D721Med (cell line): Measurements from ENCODE around the gene FAM83C.

Experiments used
- DNase-seq: peaks from one replicate; pipeline ENCODE4 v3.0.0; 2011; ENCODE audit warnings: low spot score; ENCODE audit not compliant: insufficient read length
- FAIRE-seq: peaks from 2 replicates; lab custom pipeline; 2011; peaks lifted over from hg19 to GRCh38; lab: Jason Lieb, UNC
- CTCF ChIP-seq: IDR thresholded peaks from 2 replicates; pipeline ENCODE4 v1.5.1; 2012; ENCODE audit warnings: mild to moderate bottlenecking, control low read depth; ENCODE audit not compliant: insufficient read depth; ENCODE audit errors: missing control alignments

Gene FAM83C

GRCh38 chr20:35246723-35247122 lies 45.5 kb downstream of the FAM83C start:
- no peak for TF ChIP-seq CTCF
- FAIRE-seq (no peak), DNase-seq (no peak)

GRCh38 chr20:35243986-35244385 lies 48.2 kb downstream of the FAM83C start:
- TF ChIP-seq CTCF, result no peak
- no peak for FAIRE-seq
- no peak for DNase-seq

GRCh38 chr20:35243317-35243716 lies 48.9 kb downstream of the FAM83C start:
- TF ChIP-seq CTCF, result no peak
- FAIRE-seq (no peak), DNase-seq (no peak)

- no peak for FAIRE-seq
- no peak for DNase-seq
- TF ChIP-seq CTCF, result no peak
Measured at GRCh38 chr20:35240811-35241293, 51.4 kb downstream of the FAM83C start.

- no peak for DNase-seq
- no peak for FAIRE-seq
Measured at GRCh38 chr20:35240083-35240810, 52.0 kb downstream of the FAM83C start.

GRCh38 chr20:35238735-35239134 lies 53.5 kb downstream of the FAM83C start:
- no peak for TF ChIP-seq CTCF
- FAIRE-seq (no peak), DNase-seq (no peak)

More at GRCh38 chr20:35240083-35240810, 52.0 kb downstream of the FAM83C start:
- no peak for TF ChIP-seq CTCF

- no peak for DNase-seq
- FAIRE-seq, result no peak
- no peak for TF ChIP-seq CTCF
Measured at GRCh38 chr20:35238170-35238569, 54.1 kb downstream of the FAM83C start.
